ENCODE measurements around the gene ZCRB1. TPM values are rescaled to one million over a fixed set of nuclear protein-coding genes. Genes with fewer than 3 reads are reported as not detected.
A peak's percentile ranks its signal among the peaks of the same experiment; 100 is the strongest.

The ZCRB1 gene
- total RNA-seq, 2 experiments from 2014 or later, result 30.3 to 31.4 TPM

- H3K9me3 ChIP-seq (ENCODE audit: control insufficient read depth in 1 of 2, insufficient read depth in 1 of 2, low read length in 2 of 2), result no peaks in the 10 kb centered on the region
- Mint-ChIP-seq H3K27me3 (no peaks in the 10 kb centered on the region), H3K36me3 (ENCODE audit: low read depth) (no peaks in the 10 kb centered on the region), H3K27ac (no peak overlapping the region), H3K4me3 (no peak overlapping the region), H3K4me1 (ENCODE audit: low read depth) (no peaks in the 10 kb centered on the region), H3K9me3 (no peaks in the 10 kb centered on the region)
- H3K27ac ChIP-seq (ENCODE audit: low read depth in 1 of 2, low read length in 2 of 2), result no peak overlapping the region
- TF ChIP-seq, protein P1, sequence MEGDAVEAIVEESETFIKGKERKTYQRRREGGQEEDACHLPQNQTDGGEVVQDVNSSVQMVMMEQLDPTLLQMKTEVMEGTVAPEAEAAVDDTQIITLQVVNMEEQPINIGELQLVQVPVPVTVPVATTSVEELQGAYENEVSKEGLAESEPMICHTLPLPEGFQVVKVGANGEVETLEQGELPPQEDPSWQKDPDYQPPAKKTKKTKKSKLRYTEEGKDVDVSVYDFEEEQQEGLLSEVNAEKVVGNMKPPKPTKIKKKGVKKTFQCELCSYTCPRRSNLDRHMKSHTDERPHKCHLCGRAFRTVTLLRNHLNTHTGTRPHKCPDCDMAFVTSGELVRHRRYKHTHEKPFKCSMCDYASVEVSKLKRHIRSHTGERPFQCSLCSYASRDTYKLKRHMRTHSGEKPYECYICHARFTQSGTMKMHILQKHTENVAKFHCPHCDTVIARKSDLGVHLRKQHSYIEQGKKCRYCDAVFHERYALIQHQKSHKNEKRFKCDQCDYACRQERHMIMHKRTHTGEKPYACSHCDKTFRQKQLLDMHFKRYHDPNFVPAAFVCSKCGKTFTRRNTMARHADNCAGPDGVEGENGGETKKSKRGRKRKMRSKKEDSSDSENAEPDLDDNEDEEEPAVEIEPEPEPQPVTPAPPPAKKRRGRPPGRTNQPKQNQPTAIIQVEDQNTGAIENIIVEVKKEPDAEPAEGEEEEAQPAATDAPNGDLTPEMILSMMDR (IDR thresholded peaks at IDR 0.05), result no peak
- ATAC-seq (ENCODE audit: poor library complexity) (no peak), DNase-seq (no peak)
- ChIA-PET CTCF (no interaction called here), POLR2A (no interaction called here)
- no peaks in the 10 kb centered on the region for H3K27me3 ChIP-seq (ENCODE audit: control insufficient read depth in 1 of 2, insufficient read depth in 2 of 2, low read length in 2 of 2)
- no peaks in the 10 kb centered on the region for H3K36me3 ChIP-seq (ENCODE audit: insufficient read depth, low read length)
- intact Hi-C loops (cut with DNase I, micrococcal nuclease), result loop anchor here in 1 of 2 experiments (1.0 kb wide), 1 partner anchor 38 kb away; no protein-coding TSS in a partner anchor
- no peak overlapping the region for H3K4me3 ChIP-seq (ENCODE audit: low read length)
- H3K4me1 ChIP-seq (ENCODE audit: insufficient read depth, low read length), result no peaks in the 10 kb centered on the region
Observed at GRCh38 chr12:42306297-42306696, 19.6 kb downstream of the ZCRB1 start.

DNA sequence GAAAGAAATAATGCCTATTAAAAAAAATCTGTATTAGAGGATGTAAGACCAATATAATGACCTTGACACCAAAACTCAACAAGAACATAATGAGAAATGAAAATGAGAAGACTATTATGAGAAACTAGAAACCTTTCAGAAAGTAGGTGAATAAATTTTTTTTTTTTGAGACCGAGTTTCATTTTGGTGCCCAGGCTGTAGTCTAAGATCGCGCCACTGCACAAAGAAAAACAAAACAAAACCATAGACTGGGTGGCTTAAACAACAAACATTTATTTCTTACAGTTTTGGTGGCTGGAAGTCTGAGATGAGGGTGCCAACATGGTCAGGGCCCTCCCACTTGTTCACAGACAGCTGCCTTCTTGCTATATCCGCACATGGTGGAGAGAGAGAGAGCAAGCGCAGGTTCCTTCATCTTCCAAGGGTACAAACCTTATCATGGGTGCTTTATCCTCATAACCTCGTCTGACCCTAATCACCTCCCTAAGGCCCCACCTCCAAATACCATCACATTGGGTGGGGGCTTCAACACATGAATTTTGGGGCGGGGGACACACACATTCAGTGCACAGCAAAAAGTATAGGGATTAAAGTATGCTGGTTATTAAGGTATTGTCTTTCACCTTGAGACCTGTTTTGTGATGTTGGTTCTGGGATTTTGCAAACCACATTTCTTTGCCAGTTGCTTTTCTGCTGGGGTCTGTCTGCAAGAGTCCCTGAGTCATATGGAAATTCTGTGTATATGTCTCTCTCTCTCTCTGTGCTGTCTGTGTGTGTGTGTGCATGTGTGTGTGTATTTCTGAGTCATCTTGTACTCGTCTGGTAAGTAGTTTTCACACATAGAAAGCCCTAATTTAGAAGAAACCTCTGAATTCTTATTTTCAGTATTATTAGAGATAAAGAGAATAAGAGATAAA lies 26.2 kb downstream of the ZCRB1 start:
- TF ChIP-seq, protein P1 (IDR thresholded peaks at IDR 0.05), result no peak
- H3K27me3 Mint-ChIP-seq, result no peaks in the 10 kb centered on the region

DNA sequence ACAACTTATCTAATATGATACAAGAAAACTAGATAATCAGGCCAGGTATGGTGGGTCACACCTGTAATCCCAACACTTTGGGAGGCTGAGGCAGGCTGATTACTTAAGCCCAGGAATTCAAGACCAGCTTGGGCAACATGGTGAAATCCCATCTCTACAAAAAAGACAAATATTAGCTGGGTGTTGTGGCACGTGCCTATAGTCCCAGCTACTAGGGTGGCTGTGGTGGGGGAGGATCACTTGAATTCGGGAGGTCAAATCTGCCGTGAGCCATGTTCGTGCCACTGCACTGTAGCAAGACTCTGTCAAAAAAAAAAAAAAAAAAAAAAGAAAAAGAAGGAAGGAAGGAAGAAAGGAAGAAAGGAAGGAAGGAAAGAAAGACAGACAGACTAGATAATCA lies 27.0 kb downstream of the ZCRB1 start:
- TF ChIP-seq, protein P1 (IDR thresholded peaks at IDR 0.05), result no peak
- peaks cover 0 to 11% of the 10 kb centered on the region in 2 experiments for H3K9me3 ChIP-seq (ENCODE audit: control insufficient read depth in 1 of 2, insufficient read depth in 1 of 2, low read length in 2 of 2)
- no peak overlapping the region for H3K4me3 ChIP-seq (ENCODE audit: low read length)
- Mint-ChIP-seq H3K27ac (no peak overlapping the region), H3K9me3 (no peaks in the 10 kb centered on the region), H3K4me1 (ENCODE audit: low read depth) (peaks cover 9% of the 10 kb centered on the region), H3K4me3 (no peak overlapping the region), H3K27me3 (no peaks in the 10 kb centered on the region), H3K36me3 (ENCODE audit: low read depth) (no peaks in the 10 kb centered on the region)
- H3K27me3 ChIP-seq (ENCODE audit: control insufficient read depth in 1 of 2, insufficient read depth in 2 of 2, low read length in 2 of 2), result no peaks in the 10 kb centered on the region
- no peak for ATAC-seq (ENCODE audit: poor library complexity)
- intact Hi-C loops (cut with DNase I, micrococcal nuclease), result no loop called here
- H3K27ac ChIP-seq (ENCODE audit: low read depth in 1 of 2, low read length in 2 of 2), result no peak overlapping the region
- ChIA-PET CTCF (interaction anchor here (0.7 kb wide), 2 partner anchors 84 to 1996 kb away, joined by 3 read pairs; no protein-coding TSS in a partner anchor), POLR2A (no interaction called here)
- peaks cover 4% of the 10 kb centered on the region for H3K4me1 ChIP-seq (ENCODE audit: insufficient read depth, low read length)
- DNase-seq, result no peak
- H3K36me3 ChIP-seq (ENCODE audit: insufficient read depth, low read length), result no peaks in the 10 kb centered on the region

More for the DNA sequence above, 26.2 kb downstream of the ZCRB1 start:
- intact Hi-C loops (cut with DNase I, micrococcal nuclease), result no loop called here
- H3K4me1 Mint-ChIP-seq (ENCODE audit: low read depth), result peaks cover 9% of the 10 kb centered on the region
- CTCF ChIA-PET, result interaction anchor here (0.7 kb wide), 1 partner anchor 84 kb away, joined by 3 read pairs; no protein-coding TSS in a partner anchor
- H3K36me3 ChIP-seq (ENCODE audit: insufficient read depth, low read length), result no peaks in the 10 kb centered on the region
- H3K9me3 Mint-ChIP-seq, result no peaks in the 10 kb centered on the region
- no peak overlapping the region for H3K27ac Mint-ChIP-seq
- ATAC-seq (ENCODE audit: poor library complexity) (peak; percentile 43), DNase-seq (peak in 5 of 14 experiments; percentile 14 to 48 (median 18))
- H3K4me1 ChIP-seq (ENCODE audit: insufficient read depth, low read length), result peaks cover 4% of the 10 kb centered on the region
- H3K27me3 ChIP-seq (ENCODE audit: control insufficient read depth in 1 of 2, insufficient read depth in 2 of 2, low read length in 2 of 2), result no peaks in the 10 kb centered on the region
- peaks cover 0 to 11% of the 10 kb centered on the region in 2 experiments for H3K9me3 ChIP-seq (ENCODE audit: control insufficient read depth in 1 of 2, insufficient read depth in 1 of 2, low read length in 2 of 2)
- POLR2A ChIA-PET, result no interaction called here
- no peaks in the 10 kb centered on the region for H3K36me3 Mint-ChIP-seq (ENCODE audit: low read depth)
- H3K4me3 Mint-ChIP-seq, result no peak overlapping the region
- no peak overlapping the region for H3K27ac ChIP-seq (ENCODE audit: low read depth in 1 of 2, low read length in 2 of 2)
- H3K4me3 ChIP-seq (ENCODE audit: low read length), result no peak overlapping the region

Measured in CD4-positive, alpha-beta T cell (primary cell).